HG03103 (cell line): ENCODE measurements around the gene ENTPD1.
"Not testable (repeated sequence)": the region's sequence is repeated elsewhere in the genome, so short reads cannot be mapped to it uniquely, and the experiment has no call there.

Experiments used
- ATAC-seq: cut with Tn5 transposase; IDR thresholded peaks from one replicate; pipeline ENCODE4 v1.9.1; 2021; ENCODE audit warnings: low read depth; ENCODE audit not compliant: unreplicated experiment

ENTPD1 gene

DNA sequence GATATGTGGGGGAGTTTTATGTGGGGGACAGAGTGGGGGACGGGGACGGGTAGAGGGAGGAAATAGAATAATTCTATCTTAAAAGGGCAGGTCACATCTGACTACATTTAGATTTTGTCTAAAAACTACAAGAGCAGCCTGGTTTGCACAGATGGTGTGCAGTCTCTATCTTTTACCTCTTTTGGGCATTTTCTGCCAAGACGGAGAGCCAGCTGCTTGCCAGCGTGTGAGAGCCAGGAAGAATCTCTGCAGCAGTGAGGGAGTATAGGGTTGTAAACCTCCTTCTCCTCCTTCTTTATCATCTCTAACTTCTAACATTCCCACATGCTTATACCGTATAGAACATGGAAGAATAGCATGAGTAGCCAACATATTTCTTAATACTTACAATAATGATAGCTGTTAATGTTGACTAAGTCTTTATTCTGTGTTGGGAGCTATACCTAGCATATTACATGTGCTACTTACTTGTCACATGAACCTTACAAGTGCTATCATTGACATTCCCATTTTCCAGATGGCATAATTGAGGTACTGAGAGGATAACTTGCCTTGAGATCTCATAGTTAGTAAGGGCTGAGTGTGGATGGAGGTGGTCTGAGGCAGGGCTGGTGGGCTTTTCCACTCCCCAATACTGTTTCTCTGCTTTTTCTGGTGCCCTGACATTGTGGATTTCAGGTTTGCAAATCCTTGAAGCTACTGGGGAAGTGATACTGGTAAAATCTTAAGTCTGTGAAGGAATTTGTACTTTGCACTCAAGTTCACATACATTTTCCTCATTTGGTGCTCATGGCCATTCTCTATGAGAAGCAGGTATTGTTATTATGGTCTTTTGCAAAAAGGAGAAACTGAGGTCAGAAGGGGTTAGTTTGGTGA, 1.1 kb downstream of the ENTPD1 start:
- ATAC-seq: no peak

GRCh38 chr10:95758351-95759025, 2.5 kb downstream of the ENTPD1 start:
- peak; percentile 1 for ATAC-seq

- no peak for ATAC-seq
These were observed 3.4 kb downstream of the ENTPD1 start for GRCh38 chr10:95759233-95759826.

DNA sequence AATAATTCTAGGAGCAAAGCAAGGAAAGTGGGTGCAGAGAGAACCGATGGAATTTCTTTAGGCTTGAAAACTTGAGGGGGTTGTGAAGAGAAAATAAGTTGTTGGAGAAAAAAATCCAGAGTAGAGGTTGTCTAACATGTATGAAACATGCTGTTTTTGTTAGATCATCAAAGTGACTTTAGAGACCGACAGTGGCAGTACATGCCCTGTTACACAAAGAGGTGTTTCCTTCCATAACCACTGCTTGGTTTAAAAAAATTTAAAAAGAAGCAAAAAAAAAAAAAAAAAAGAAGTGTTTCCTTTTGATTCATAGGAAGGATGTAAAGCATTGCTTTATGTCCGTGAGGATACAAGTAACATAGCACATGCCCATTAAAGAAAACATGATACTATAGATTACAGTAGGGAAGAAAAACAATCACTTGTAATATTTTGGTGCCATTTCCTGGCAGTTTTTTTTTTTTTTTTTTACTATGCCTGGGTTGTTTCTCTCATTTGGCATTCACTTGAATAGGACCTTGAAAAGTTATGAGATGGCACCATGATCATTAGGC, 6.1 kb downstream of the ENTPD1 start:
- no peak for ATAC-seq

GRCh38 chr10:95767884-95768556, 12.1 kb downstream of the ENTPD1 start:
- peak; percentile 81 for ATAC-seq

GRCh38 chr10:95770084-95770720, 14.2 kb downstream of the ENTPD1 start:
- ATAC-seq: no peak

- ATAC-seq: not testable (repeated sequence)
These were observed 17.5 kb downstream of the ENTPD1 start for GRCh38 chr10:95773454-95773853.

DNA sequence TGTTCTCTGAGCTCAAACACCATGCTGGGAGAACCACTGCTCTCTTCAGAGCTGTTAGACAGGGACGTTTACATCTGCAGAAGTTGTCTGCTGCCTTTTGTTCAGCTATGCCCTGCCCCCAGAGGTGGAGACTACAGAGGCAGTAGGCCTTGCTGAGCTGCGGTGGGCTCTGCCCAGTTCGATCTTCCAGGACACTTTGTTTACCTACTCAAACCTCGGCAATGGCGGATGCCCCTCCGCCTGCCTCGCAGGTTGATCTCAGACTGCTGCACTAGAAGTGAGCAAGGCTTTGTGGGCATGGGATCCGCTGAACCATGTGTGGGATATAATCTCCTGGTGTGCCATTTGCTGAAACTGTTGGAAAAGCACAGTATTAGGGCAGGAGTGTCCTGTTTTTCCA, 21.7 kb downstream of the ENTPD1 start:
- ATAC-seq: not testable (repeated sequence)

DNA sequence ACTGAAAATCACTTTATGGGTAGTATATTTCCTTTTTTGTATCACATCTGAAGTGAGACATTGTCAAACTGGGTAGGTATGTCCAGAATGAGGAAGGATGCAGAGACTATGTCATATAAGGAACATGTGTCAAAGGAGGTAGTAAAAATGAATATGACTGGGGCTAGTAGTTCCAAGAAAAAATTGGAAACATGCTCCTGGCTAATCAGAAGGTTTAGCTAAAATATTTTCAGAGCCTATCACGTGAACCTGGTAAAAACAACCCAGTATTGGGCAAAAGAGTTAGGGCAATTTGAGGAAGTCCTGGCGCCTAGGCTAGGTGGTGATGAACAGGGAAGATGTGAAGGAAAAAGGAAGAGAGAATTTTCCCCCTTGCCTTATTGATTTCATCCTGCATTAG, 26.4 kb downstream of the ENTPD1 start:
- ATAC-seq: no peak

GRCh38 chr10:95783741-95784140, 27.8 kb downstream of the ENTPD1 start:
- peak; percentile 58 for ATAC-seq

- no peak for ATAC-seq
These were observed 28.4 kb downstream of the ENTPD1 start for GRCh38 chr10:95784279-95784913.

GRCh38 chr10:95785317-95785716, 29.4 kb downstream of the ENTPD1 start:
- peak; percentile 41 for ATAC-seq

- ATAC-seq: no peak
These were observed 30.1 kb downstream of the ENTPD1 start for GRCh38 chr10:95785942-95786669.

DNA sequence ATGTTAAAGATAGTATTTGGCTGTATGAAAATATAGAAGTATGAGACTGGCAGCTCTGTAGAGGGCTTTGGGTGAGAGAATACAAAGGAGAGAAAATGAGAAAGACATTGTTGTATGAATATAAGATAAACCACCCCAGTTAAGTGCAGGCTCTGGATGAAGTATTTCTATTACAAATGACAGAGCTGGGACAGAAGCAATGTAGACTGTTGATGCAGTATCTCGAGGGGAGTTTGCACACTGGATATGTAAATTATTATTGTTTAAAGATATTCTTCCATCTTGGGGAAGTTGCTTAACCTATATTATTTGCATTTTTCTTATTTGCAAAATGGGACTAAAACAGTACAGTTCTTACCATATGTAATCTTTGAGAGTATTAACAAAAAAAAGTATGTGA, 31.5 kb downstream of the ENTPD1 start:
- no peak for ATAC-seq

GRCh38 chr10:95788830-95789229, 32.9 kb downstream of the ENTPD1 start:
- ATAC-seq: no peak

GRCh38 chr10:95789902-95790301, 33.9 kb downstream of the ENTPD1 start:
- ATAC-seq: no peak

- ATAC-seq: no peak
These were observed 35.0 kb downstream of the ENTPD1 start for GRCh38 chr10:95790982-95791381.

DNA sequence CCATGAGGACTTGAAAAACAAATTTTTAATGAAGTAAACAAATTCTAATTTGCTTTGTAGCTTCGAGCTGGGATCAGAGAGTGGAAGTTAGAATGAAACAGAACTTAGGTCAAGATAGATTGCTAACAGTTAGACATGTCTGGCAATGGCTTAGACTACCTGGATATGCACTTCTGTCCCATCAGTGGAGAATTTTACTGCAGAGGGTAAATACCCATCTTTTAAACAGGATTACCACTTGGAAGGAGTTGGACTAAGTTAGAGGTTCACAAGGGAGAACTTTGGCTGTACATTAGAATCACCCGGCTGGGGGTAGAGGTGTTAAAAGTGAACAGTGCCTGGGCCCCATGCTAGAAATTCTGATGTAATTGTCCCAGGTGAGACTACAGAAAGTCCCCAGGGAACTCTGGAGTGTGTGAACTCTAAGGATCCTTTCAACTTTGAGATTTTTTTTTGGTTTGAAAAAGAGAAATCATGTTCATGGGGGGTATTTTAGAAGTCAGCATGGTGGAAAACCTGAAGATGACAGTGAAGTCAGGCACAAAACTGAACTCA, 35.5 kb downstream of the ENTPD1 start:
- no peak for ATAC-seq
